ENCODE measurements around the gene RGS6. TPM values are rescaled to one million over a fixed set of nuclear protein-coding genes. Genes with fewer than 3 reads are reported as not detected.

The RGS6 gene
- total RNA-seq, 1 donor from 2014 or later: not detected

DNA sequence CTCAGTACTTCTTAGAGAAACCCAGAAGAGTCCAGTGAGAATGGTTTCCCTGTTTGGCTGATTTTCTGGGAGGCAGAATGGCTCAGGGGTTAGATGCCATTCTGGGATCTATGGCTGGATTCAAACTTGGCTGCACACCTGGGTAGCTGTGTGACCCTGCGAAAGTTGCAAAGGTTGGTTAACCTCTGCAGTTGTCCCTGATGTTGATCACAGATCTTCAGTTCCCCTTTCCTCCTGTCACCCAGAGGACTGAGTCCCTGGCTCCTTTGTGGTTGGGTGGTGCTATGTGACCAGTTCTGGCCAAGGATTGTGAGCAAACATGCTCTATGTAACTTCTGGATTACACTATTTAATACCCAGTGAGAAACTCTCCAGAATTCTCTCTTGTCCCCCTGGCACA is 418.0 kb downstream of the RGS6 start:
- Histone ChIP-seq H3K27me3 (ENCODE audit: control insufficient read depth, insufficient read depth, low read length) (no peaks in the 10 kb centered on the region), H3K36me3 (ENCODE audit: control insufficient read depth, insufficient read depth, low read length) (no peaks in the 10 kb centered on the region), H3K4me3 (ENCODE audit: low read depth, low read length) (no peak overlapping the region)
- TF ChIP-seq, protein P1, sequence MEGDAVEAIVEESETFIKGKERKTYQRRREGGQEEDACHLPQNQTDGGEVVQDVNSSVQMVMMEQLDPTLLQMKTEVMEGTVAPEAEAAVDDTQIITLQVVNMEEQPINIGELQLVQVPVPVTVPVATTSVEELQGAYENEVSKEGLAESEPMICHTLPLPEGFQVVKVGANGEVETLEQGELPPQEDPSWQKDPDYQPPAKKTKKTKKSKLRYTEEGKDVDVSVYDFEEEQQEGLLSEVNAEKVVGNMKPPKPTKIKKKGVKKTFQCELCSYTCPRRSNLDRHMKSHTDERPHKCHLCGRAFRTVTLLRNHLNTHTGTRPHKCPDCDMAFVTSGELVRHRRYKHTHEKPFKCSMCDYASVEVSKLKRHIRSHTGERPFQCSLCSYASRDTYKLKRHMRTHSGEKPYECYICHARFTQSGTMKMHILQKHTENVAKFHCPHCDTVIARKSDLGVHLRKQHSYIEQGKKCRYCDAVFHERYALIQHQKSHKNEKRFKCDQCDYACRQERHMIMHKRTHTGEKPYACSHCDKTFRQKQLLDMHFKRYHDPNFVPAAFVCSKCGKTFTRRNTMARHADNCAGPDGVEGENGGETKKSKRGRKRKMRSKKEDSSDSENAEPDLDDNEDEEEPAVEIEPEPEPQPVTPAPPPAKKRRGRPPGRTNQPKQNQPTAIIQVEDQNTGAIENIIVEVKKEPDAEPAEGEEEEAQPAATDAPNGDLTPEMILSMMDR (IDR thresholded peaks at IDR 0.05; ENCODE audit: insufficient read depth, low read length, poor library complexity, severe bottlenecking): no peak
- no peak for DNase-seq (ENCODE audit: low read depth)

DNA sequence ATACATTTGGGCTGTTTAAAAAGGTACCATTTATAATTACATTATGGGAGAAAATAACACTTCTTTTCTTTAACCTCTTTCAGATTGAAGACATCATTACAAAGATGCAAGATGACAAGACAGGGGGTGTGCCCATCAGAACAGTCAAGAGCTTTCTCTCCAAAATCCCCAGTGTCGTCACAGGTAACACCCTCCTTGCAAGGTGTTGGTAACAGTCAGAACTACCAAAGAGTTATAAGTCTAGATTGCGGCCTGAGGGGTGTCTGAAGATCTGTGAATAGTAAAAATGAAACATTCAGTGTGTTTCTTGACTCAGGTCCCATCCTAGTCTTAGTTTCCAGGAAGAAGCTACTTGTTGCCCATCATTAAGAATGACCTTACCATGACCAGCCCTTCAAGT is 419.8 kb downstream of the RGS6 start:
- no peak for DNase-seq (ENCODE audit: low read depth)
- Histone ChIP-seq H3K27me3 (ENCODE audit: control insufficient read depth, insufficient read depth, low read length) (no peaks in the 10 kb centered on the region), H3K36me3 (ENCODE audit: control insufficient read depth, insufficient read depth, low read length) (no peaks in the 10 kb centered on the region), H3K4me3 (ENCODE audit: low read depth, low read length) (no peak overlapping the region)
- TF ChIP-seq, protein P1 (IDR thresholded peaks at IDR 0.05; ENCODE audit: insufficient read depth, low read length, poor library complexity, severe bottlenecking): no peak

DNA sequence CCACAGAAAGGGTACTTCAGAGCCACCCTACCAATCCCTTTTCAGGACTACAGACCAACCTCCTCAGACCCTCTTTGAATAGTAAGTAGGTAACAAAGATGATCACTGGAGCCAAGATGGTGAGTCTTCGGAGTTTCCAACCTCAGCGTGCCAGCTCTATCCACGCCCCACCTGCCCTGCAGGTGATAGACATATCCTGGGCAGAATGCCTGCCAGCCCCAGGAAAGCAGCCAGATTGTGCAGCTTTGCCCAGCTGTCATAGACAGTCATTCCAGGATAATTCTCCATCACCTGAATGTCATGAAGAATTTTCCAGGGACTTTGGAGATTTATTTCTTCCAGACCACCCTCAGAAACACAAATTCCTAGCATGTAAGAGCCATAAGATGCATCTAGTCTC is 434.4 kb downstream of the RGS6 start:
- H3K36me3 ChIP-seq (ENCODE audit: control insufficient read depth, insufficient read depth, low read length): no peaks in the 10 kb centered on the region
- H3K27me3 ChIP-seq (ENCODE audit: control insufficient read depth, insufficient read depth, low read length): no peaks in the 10 kb centered on the region
- no peak overlapping the region for H3K4me3 ChIP-seq (ENCODE audit: low read depth, low read length)
- no peak for DNase-seq (ENCODE audit: low read depth)
- TF ChIP-seq, protein P1 (IDR thresholded peaks at IDR 0.05; ENCODE audit: insufficient read depth, low read length, poor library complexity, severe bottlenecking): no peak

DNA sequence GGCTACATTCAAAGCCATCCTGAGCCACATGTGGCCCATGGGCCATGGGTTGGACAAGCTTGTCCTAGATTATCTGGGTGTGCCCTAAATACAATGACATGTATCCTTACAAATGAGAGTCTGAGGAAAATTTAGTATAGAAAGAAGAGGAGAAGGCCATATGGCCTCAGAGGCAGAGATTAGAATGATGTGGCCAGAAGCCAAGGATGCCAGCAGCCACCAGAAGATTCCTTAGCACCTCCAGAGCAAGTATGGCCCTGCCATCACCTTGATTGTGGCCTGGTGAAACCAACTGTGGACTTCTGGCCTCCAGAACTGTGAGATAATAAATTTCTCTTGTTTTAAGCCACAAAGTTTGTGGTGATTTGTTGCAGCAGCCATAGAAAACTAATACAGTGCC is 436.9 kb downstream of the RGS6 start:
- no peak overlapping the region for H3K4me3 ChIP-seq (ENCODE audit: low read depth, low read length)
- no peak for DNase-seq (ENCODE audit: low read depth)
- TF ChIP-seq, protein P1 (IDR thresholded peaks at IDR 0.05; ENCODE audit: insufficient read depth, low read length, poor library complexity, severe bottlenecking): no peak
- no peaks in the 10 kb centered on the region for H3K27me3 ChIP-seq (ENCODE audit: control insufficient read depth, insufficient read depth, low read length)
- H3K36me3 ChIP-seq (ENCODE audit: control insufficient read depth, insufficient read depth, low read length): no peaks in the 10 kb centered on the region

DNA sequence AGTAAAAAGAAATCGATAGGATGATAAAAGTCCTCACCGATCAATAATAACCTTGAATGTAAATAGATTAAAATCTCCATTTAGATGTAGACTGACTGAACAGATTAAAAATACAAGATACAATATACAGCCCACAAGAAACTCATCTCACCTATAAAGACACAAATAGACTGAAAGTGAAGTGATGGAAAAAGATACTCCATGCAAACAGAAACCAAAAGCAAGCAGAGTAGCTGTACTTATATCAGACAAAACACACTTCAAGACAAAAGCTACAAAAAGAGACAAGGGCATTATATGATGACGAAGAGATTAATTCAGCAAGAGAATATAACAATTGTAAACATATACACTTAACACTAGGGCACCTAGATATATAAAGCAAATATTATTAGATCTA is 444.8 kb downstream of the RGS6 start:
- TF ChIP-seq, protein P1 (IDR thresholded peaks at IDR 0.05; ENCODE audit: insufficient read depth, low read length, poor library complexity, severe bottlenecking): no peak
- Histone ChIP-seq H3K4me3 (ENCODE audit: low read depth, low read length) (no peak overlapping the region), H3K36me3 (ENCODE audit: control insufficient read depth, insufficient read depth, low read length) (no peaks in the 10 kb centered on the region), H3K27me3 (ENCODE audit: control insufficient read depth, insufficient read depth, low read length) (no peaks in the 10 kb centered on the region)
- DNase-seq (ENCODE audit: low read depth): no peak

DNA sequence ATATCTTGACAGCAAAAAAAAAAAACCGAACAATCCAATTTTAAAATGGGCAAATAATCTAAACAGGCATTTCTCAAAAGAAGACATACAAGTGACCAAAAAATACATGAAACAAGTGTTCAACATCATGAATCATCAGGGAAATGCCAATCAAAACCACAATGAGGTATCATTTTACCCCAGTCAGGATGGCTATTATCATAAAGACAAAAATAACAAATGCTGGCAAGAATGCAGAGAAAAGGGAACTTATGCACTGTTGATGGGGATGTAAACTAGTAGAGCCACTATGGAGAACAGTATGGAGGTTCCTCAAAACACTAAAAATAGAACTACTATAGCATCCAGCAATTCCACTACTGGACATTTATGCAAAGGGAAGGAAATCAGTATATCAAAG is 448.2 kb downstream of the RGS6 start:
- DNase-seq (ENCODE audit: low read depth): no peak
- no peaks in the 10 kb centered on the region for H3K27me3 ChIP-seq (ENCODE audit: control insufficient read depth, insufficient read depth, low read length)
- no peak overlapping the region for H3K4me3 ChIP-seq (ENCODE audit: low read depth, low read length)
- TF ChIP-seq, protein P1 (IDR thresholded peaks at IDR 0.05; ENCODE audit: insufficient read depth, low read length, poor library complexity, severe bottlenecking): no peak
- H3K36me3 ChIP-seq (ENCODE audit: control insufficient read depth, insufficient read depth, low read length): no peaks in the 10 kb centered on the region
